Stimulated activated CD4-positive, alpha-beta T cell treated with anti-CD3 and anti-CD28 coated beads, Interleukin-1b, Interleukin-23, amount 100 ng/mL, for 4 hours (primary cell): ENCODE data around the gene PLA2G6.
"Not testable (repeated sequence)": the region's sequence is repeated elsewhere in the genome, so short reads cannot be mapped to it uniquely, and the experiment has no call there.

Experiments
- DNase-seq, 2 donors: peaks; one replicate each; pipeline ENCODE4 v3.0.0-alpha.2; 2020; ENCODE audit warnings: low read depth in 2 of 2

PLA2G6 gene

GRCh38 chr22:38169116-38169515, 12.5 kb downstream of the PLA2G6 start:
- DNase-seq: no peak

- no peak for DNase-seq
Observed at GRCh38 chr22:38167988-38168407, 13.6 kb downstream of the PLA2G6 start.

DNA sequence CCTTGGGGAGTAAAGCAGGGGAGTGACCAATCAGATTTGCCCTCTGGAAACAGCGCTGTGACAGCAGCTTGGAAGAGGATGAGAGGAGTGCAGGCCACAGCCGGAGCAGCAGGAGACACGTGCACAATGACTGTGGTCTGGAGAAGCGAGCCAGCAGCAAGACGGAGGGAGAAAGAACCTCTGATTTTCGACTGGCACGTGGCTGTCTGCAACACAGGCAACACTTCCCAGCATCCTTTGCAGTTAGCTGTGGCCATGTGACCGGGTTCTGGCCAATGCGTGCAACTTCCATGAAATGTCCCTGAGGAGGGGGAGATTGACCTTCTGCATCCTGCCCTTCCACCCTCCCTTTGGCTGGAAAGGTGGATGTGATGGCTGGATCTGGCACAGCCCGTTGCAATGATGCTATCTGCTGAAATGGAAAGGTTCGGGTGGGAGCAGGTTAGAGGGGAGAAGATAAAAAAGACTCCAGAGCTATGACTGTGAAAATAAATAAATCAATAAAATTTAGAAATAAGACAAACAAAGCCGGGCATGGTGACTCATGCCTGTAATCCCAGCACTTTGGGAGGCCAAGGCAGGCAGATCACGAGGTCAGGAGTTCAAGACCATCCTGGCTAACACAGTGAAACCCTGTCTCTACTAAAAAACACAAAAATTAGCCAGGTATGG, 15.6 kb downstream of the PLA2G6 start:
- DNase-seq: no peak

- DNase-seq: no peak
Observed at GRCh38 chr22:38164551-38164918, 17.1 kb downstream of the PLA2G6 start.

DNA sequence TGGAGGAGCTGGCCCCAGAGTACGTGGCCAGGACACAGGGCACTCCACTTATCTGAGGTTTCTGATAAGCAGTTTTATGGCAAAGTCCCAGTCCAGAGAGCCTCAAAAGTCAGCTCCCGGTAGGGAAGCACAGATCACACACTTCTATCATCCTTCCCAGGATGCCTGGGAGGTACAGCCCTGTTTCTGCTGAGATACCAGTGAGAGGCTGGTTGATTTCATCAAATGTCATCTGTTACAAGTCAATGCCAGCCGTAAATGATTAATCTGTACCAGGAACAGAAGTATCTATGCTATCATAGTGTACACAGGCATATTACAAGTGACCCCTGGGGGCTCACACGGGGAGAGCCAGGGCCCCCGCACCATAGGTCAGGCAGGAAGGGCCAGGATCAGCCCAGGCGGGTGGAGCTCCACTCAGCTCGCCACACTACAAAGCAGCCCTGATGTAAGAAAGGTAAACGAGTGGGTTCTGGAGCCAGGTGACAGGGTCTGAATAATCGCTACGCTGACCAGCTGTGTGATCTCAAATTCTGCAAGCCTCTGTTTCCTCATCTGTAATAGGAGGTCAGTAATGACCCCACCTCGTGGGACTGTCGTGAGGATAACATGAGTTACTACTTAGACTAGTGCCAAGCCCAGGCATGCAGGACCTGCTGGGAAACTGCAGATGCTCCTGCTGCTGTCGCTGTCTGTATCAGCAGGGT, 17.6 kb downstream of the PLA2G6 start:
- no peak for DNase-seq

GRCh38 chr22:38162881-38163843, 18.5 kb downstream of the PLA2G6 start:
- no peak for DNase-seq

DNA sequence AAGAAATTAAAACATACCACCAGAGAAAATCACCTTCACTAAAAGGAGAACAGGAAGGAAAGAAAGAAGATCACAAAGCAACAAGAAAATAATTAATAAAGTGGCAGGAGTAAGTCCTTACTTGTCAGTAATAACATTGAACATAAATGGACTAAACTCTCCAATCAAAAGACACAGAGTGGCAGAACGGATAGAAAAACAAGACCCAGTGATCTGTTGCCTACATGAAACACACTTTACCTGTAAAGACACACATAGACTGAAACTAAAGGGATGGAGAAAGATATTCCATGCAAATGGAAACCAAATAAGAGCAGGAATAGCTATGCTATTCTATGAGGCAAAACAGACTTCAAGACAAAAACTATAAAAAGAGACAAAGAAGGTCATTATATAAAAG, 25.9 kb downstream of the PLA2G6 start:
- no peak for DNase-seq

GRCh38 chr22:38154563-38154915, 27.1 kb downstream of the PLA2G6 start:
- DNase-seq: not testable (repeated sequence)

DNA sequence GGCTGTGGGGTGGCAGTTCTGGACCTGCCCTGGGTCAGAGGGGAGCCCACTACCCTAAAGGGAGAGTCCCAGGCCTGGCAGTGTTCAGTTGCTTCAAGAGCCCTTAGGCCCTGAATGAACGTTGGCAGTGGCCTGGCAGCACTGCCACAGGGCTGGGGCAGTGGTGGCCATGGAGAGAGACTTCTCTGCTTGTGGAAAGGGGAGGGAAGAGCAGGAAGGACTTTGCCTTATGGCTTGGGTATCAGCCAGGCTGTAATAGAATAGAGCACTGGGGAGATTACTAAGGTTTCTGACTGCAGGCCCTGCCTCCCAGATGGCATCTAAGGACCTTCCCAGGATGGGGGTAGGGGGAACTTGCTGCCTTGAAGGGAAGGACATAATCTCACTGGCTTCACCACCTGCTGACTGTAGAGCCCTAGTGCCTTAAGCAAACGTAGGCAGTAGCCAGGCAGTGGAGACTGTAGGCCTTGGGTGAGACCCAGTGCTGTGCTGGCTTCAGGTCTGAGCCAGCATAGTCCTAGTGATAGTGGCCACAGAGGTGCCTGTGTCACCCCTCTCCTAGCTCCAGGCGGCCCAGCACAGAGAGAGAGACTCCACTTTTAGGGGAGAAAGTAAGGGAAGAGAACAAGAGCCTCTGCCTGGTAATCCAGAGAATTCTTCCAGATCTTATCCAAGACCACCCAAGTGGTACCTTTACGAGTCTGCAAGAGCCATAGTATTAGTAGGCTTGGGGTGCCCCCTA, 27.6 kb downstream of the PLA2G6 start:
- no peak for DNase-seq

GRCh38 chr22:38151126-38151500, 30.5 kb downstream of the PLA2G6 start:
- DNase-seq: no peak

DNA sequence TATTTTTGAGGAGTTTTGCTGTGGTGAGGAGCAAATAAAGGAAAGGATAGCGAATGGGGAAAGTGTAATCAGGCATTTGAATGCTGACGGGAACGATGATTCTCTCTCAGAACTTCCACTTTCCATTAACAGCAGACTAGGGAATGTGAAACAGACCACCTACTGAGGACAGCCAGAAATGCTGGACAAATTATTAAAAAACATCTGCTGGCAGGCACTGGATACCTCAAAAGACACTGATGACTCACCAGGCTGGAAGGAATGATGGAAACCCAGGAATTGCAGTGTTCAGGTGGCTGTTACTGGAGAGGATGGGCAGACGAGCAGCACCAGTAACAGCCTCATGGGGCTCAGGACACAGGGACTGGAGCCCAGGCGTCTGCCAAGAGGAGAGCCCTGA, 33.4 kb downstream of the PLA2G6 start:
- no peak for DNase-seq

- DNase-seq: not testable (repeated sequence)
Observed at GRCh38 chr22:38146166-38146565, 35.5 kb downstream of the PLA2G6 start.

DNA sequence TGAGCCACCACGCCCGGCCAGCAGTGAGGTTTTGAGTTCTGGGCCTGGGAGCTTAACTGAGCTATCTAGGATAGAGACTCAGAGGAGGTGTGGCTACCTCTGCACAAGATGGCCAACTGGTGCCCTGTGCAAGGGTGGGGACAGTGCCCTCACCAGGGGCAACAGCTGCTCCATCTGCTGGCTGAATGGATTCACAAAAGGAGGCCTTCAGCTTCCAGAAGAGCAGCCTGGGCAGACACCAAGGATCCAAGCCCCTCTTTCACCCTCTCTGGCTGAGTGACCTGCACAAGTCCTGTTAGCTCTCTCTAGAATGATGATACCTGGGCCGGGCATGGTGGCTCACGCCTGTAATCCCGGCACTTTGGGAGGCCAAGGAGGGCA, 37.6 kb downstream of the PLA2G6 start:
- DNase-seq: no peak

DNA sequence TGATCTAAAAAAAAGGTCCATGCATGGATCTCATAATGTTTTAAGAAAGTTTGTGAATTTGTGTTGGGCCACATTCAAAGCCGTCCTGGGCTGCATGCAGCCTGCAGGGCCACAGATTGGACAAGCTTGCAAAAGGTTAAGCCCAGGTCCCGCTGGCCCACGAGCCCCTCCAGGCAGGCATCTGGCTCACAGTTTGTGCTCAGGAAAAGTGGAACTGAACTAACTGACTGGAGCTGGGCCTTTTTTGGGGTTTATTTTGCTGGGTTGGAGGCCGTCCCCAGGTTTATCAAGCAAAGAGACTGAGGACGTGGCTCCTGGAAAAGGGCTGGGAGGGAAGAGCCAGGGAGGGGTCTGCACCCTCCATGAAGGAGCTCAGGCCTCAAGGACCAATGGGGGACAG, 39.0 kb downstream of the PLA2G6 start:
- no peak for DNase-seq

GRCh38 chr22:38141217-38141973, 40.2 kb downstream of the PLA2G6 start:
- no peak for DNase-seq

DNA sequence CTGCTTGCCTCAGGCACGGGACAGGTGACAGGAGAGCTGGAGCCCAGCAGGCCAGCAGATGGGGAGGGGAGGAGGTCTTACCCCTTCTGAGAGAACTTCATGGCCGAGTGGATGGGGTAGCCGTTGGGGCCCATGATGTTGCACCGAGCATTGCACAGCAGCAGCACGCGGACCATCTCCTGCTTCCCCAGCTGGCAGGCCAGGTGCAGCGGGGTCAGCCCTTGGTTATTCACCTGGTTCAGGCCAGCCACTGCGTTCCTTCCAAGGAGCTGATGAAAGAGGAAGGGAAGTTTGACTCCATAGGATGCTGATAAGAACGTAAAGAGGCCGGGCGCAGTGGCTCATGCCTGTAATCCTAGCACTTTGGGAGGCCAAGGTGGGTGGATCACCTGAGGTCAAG, 41.7 kb downstream of the PLA2G6 start:
- DNase-seq: no peak

GRCh38 chr22:38138961-38139360, 42.7 kb downstream of the PLA2G6 start:
- DNase-seq: no peak

- no peak for DNase-seq
Observed at GRCh38 chr22:38137876-38138687, 43.5 kb downstream of the PLA2G6 start.

DNA sequence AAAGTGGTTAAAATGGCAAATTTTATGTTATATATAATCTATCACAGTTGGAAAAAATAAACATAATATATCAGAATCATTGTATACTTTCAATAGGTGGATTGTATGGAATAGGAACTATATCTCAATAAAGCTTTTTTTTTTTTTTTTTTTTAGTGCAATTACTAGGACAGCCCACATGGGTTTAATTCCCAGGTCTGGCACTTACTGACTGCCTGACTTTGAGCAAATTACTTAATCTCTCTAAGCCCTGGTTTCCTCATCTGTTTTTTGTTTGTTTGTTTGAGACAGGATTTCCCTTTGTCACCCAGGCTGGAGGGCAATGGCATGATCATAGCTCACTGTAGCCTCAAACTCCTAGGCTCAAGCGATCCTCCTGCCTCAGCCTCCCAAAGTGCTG, 45.0 kb downstream of the PLA2G6 start:
- no peak for DNase-seq

DNA sequence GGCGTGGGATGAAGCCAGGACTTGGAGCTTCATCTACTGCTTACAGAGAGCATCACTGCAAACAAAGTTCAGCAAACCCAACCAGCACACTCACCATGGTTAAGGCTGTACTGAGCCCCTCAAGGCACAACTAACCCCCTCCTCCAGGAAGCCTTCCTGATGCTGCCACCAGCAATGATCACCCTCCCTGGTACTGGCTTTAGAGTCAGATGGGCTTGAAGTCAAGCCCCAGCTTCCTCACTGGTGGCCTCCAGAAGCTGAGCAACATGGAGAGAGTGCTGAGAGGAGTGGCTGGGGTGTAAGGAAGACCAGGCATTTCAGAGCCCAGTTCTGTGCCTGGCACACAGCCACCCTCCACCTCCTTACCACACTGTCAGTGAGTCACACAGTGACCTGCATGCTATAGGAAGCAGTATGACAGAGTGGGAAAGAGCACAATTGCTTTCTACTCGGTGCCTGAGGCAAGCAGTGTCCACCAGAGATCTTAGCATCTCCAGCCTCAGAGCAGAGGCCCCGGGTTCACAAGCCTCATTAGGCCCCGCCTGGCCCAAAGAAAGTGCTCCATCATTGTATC, 46.4 kb downstream of the PLA2G6 start:
- DNase-seq: no peak
